NB4 (cell line): ENCODE data around the gene GALC.

Experiments used
- DNase-seq: peaks from one replicate; pipeline ENCODE4 v3.0.0; 2010; ENCODE audit warnings: low read depth
- H3K4me3 ChIP-seq: one replicate; pipeline ENCODE4 v1.5.1; 2011; ENCODE audit warnings: mild to moderate bottlenecking, low read depth, low read length, moderate library complexity
- MYC ChIP-seq: IDR thresholded peaks from 2 replicates; pipeline ENCODE4 v1.6.1; 2011; ENCODE audit warnings: low read depth, low read length
- POLR2A ChIP-seq: IDR thresholded peaks from 2 replicates; pipeline ENCODE4 v1.6.1; 2011; ENCODE audit warnings: mild to moderate bottlenecking; ENCODE audit not compliant: insufficient read length; ENCODE audit errors: extremely low read depth
- TF ChIP-seq, protein P1 (sequence below): IDR thresholded peaks from one replicate; pipeline ENCODE4 v1.5.1; 2012; ENCODE audit warnings: low read depth, low read length
- TF ChIP-seq, protein P2 (sequence below): IDR thresholded peaks from 2 replicates; pipeline ENCODE4 v1.6.1; 2011; ENCODE audit warnings: low read depth, low read length

Gene GALC

DNA sequence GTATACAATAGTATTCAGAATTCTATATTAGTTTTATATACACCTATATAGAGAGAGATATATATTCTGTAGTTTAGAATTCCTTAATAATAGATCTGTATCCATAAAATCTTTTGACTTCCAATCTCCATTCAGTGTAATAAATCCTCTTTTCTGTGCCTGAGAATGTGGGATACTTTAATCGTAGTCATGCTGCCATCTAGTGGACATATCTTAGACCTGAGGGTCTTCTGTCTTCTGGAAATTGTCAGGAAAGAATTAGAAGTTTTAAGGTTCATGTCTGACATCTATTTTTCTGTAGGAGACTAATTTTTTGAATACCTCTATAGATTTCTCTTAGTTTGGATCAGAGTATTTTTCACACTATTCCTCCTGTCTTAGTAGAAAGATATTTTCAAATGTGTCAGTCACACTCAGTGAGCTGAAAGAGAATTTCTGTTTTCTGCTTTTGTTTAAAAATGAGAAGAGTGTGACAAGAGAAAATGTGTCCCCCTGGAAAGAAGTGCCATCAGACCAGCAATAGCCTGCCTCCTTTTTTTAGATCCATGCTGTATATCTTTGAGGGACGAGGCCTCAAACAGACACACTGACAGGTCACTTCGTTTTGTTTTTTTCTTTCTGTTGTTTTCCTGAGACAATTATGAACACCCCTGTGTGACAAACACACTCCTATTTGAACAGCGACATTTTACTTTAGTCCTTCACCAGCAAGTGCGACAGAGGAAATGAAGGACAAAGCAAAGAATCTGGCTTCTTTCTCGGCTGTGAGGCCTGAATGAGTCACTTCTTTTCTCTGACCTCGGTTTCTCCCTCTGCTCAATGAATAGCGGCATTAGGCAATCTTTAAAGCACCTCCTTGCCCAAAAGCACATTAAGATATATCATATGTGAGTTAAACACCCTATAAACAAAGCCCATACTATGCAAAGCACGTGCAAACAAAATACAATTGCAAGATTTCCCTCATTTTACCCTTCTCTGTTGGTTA, 96.3 kb downstream of the GALC start:
- no peak overlapping the region for H3K4me3 ChIP-seq
- peak; percentile 53 for DNase-seq
- TF ChIP-seq POLR2A: no peak
- TF ChIP-seq, protein P1, sequence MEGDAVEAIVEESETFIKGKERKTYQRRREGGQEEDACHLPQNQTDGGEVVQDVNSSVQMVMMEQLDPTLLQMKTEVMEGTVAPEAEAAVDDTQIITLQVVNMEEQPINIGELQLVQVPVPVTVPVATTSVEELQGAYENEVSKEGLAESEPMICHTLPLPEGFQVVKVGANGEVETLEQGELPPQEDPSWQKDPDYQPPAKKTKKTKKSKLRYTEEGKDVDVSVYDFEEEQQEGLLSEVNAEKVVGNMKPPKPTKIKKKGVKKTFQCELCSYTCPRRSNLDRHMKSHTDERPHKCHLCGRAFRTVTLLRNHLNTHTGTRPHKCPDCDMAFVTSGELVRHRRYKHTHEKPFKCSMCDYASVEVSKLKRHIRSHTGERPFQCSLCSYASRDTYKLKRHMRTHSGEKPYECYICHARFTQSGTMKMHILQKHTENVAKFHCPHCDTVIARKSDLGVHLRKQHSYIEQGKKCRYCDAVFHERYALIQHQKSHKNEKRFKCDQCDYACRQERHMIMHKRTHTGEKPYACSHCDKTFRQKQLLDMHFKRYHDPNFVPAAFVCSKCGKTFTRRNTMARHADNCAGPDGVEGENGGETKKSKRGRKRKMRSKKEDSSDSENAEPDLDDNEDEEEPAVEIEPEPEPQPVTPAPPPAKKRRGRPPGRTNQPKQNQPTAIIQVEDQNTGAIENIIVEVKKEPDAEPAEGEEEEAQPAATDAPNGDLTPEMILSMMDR: peak; percentile 44

DNA sequence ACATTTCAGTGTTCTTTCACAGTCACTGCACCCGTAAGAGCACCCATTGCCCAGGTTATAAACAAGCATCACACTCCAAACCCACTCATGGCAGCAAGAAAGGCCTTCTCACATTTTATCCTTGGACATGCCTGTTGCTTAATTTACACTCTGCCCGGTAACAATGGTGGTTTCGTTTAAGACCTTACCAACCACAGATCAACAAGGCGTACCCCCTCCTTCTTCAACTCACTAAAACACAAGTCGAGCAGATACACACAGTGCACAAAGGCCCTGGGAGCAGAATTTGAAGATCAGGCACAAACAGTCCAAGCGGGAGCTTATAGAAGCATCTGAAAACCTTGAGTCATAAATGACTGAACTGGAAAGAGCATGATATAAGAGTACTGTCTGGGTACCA, 98.1 kb downstream of the GALC start:
- no peak for DNase-seq
- no peak overlapping the region for H3K4me3 ChIP-seq
- TF ChIP-seq, protein P2, sequence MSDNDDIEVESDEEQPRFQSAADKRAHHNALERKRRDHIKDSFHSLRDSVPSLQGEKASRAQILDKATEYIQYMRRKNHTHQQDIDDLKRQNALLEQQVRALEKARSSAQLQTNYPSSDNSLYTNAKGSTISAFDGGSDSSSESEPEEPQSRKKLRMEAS: no peak
- TF ChIP-seq, protein P1: no peak
- TF ChIP-seq MYC: no peak

DNA sequence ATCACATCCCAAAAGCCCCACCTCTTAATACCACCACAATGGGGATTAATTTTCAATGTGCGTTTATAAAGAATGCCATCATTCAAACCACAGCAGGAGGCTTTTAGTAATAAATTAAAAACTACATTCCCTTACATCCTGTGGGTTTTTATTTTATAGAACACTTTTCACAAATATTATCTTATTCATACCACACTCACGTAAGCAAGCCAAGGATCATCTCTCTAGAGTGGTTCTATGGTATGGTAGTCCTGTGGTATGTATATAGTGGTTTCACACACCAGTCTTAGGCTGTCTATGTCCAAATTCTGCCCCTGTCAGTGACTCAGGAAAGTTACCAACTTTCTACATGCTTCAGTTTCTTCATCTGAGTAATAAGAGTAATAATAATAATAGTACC, 100.2 kb downstream of the GALC start:
- no peak overlapping the region for H3K4me3 ChIP-seq
- TF ChIP-seq MYC: no peak
- no peak for TF ChIP-seq POLR2A
- TF ChIP-seq, protein P1: no peak
- TF ChIP-seq, protein P2: no peak
- DNase-seq: no peak

DNA sequence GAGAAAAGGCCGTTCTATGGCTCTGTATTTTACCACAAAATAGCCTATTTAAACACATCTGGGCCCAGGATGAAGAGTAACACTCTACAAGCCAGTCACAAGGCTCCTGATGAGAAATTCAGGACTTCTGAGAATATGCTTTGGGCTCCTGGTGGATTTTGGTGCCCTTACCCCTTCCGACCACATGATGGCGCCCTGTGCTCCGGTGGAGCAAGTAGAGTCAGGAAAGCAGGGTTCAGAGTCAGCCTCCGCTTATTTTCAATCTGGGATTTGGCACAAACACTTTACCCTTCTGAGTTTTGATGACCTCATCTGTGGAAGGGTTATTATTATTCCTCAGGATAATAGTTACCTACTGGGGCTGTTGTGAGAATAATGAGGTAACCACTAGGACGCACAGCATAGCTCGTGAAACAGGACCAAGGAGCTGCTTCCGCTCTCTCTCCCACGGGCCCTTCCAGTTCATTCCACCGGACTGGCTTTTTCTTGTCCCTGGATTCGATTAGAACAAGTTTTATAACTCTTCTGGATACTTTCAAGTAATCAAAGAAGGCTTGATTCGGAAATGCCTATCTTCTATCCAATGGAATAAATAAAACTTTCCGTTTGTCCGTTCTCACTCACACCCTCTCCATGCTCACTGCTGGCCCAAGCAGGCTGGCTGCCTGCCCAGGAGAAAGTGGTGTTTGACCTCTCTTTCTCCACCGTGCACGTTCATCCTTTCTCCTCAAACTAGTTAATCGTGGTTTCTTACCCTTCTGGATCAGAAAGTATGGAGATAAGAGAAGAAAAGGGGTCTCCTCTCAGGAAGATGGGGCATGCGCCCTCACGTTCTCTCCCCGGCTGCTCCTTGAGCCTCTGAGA, 104.6 kb downstream of the GALC start:
- DNase-seq: peak; percentile 28
- TF ChIP-seq, protein P1: peak; percentile 69
- no peak for TF ChIP-seq MYC
- TF ChIP-seq POLR2A: no peak
- TF ChIP-seq, protein P2: no peak
- H3K4me3 ChIP-seq: no peak overlapping the region

DNA sequence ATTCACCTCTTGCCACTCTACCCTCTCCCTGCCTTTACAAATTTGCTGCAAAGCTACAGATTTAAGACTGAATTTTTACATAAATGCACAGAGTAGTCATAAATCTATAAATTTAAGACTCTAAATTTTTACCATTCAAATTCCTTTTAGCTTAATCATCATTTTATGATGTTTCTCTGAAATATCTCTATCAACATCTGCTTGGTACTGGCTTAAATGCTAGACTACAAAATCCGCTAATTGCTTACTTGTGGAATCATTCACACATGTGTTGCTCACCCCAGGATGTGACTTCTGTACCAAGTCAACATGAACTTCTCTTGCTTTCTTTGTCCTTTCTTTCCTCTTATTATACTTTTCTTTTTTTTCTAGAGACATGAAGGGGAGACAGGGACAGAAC, 109.2 kb downstream of the GALC start:
- H3K4me3 ChIP-seq: no peak overlapping the region
- TF ChIP-seq, protein P2: no peak
- TF ChIP-seq, protein P1: no peak
- TF ChIP-seq MYC (no peak), POLR2A (no peak)
- DNase-seq: no peak
